HG02981 (cell line): ENCODE data around the gene DTX2.
"Not testable (repeated sequence)": the region's sequence is repeated elsewhere in the genome, so short reads cannot be mapped to it uniquely, and the experiment has no call there.

ENCODE experiments used
- ATAC-seq: cut with Tn5 transposase; IDR thresholded peaks from one replicate; pipeline ENCODE4 v1.9.1; 2021; ENCODE audit warnings: mild to moderate bottlenecking, moderate library complexity; ENCODE audit not compliant: unreplicated experiment

Gene DTX2

GRCh38 chr7:76511200-76511910 is 49.8 kb downstream of the DTX2 start:
- not testable (repeated sequence) for ATAC-seq

GRCh38 chr7:76511911-76512885 is 50.7 kb downstream of the DTX2 start:
- not testable (repeated sequence) for ATAC-seq

GRCh38 chr7:76512941-76513816 is 51.7 kb downstream of the DTX2 start:
- no peak for ATAC-seq

DNA sequence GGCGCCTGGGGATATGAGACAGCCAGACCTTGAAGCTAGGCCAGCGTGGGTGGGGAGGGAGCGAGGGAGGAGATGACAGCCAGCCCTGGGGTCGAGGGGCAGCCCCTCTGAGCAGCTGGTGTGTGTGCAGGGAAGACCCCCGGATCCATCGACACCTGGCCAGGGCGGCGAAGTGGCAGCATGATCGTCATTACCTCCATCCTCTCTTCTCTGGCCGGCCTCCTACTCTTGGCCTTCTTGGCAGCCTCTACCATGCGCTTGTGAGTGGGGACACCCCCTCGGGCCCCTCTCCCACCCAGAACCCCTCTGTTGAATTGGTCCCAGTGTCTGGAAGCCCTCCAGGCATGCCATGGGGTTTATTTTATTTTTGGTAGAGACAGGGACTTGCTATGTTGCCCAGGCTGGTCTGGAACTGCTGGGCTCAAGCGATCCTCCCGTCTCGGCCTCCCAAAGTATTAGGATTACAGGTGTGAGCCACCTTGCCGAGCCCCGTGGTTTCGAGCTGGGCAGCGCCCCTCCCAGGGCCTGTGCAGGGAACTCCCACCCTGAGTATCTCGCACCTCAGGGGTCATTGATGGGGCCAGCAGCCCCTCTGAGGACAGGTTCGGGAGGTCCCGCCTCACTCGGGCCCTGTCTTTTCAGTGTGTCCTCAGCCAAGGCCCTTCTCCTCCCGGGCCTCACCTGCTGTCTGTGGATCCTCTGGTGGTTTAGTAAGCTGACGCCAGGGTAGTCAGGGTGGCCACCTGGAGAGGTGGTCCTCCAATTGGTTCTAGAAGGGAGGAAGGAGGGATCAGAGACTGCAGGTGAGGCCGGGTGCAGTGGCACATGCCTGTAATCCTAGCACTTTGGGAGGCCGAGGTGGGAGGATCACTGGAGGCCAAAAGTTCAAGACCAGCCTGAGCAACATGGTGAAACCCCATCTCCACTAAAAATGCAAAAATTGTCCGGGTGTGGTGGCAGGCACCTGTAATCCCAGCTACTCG is 52.6 kb downstream of the DTX2 start:
- ATAC-seq: no peak

DNA sequence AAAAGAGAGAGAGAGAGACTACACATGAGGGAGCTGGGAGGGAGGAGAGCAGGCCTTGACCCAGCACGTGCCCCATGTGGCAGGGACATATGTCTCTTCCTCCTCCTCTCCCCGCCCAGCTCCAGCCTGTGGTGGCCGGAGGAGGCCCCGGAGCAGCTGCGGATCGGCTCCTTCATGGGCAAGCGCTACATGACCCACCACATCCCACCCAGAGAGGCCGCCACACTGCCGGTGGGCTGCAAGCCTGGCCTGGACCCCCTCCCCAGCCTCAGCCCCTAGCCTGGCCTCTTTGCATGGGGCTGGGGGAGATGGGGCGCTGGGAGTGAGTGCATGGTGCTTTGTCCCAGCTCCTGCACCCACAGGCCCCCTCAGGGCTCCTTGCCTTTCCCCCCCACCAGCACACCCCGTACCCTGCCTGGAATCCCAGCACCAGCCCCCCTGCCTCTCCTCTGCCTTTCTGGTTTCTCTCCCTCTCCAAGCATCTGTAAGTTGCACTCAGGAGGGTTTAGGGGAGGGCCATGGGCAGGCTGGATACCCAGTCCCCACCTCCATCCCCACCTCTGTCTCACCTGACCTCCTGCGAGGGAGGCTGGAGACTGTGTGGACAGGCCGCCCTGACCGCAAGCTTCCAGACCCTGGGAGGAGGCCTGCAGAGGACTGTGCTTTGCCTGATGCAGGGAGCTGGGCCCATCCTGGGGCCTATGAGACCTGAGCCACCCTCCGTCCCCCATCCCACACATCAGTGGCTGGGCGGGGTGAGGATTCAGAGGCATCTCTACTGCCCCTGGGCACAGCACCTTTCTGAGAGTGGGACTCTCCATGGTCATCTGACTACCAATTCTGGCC is 53.6 kb downstream of the DTX2 start:
- ATAC-seq: no peak

DNA sequence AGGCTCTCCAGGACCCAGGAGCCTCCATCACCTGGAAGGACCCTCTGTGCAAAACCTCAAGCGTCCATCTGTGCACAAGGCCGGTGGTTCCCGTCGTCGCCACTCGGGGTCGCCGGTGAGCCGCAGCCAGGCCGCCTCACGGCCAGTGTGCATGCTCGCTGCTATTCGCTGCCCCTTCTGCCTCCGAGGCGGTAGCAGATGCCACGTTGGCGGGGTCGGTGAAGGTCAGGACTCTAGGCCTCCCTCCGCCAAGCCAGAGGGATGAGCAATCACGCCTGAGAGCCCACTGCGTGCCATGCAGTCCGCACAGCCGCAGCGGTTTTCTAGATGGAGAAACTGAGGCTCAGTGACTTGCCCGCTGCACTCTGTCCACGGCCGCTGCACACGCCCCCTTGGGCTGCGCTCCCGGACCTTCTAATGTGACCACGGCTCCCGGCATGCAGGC is 54.5 kb downstream of the DTX2 start:
- no peak for ATAC-seq

GRCh38 chr7:76516932-76517331 is 55.4 kb downstream of the DTX2 start:
- not testable (repeated sequence) for ATAC-seq

GRCh38 chr7:76526183-76526582 is 64.7 kb downstream of the DTX2 start:
- not testable (repeated sequence) for ATAC-seq

DNA sequence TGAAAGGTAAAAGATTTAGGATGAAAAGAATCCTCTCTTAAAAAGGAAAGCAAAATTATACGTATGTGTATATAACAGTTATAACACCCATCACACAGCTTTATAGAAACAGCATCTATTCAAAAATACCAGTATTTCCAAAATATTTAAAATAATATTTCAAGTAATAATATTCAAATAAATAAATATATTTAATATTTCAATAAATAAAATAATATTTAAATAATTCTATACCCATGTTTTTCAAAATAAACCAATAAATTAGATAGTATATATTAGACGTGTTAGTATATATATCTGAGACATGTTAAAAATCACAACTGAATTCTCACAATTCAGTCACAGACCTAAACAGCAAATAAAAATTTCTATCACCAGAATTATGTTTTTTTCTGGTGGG is 70.1 kb downstream of the DTX2 start:
- ATAC-seq: not testable (repeated sequence)

- ATAC-seq: not testable (repeated sequence)
Measured at GRCh38 chr7:76543197-76543596, 81.7 kb downstream of the DTX2 start, which contains the start of gene SPDYE16. TSS of gene SPDYE16 (minus strand) at chr7:76543297. CDS start at chr7:76541459, 1,838 bp downstream.

DNA sequence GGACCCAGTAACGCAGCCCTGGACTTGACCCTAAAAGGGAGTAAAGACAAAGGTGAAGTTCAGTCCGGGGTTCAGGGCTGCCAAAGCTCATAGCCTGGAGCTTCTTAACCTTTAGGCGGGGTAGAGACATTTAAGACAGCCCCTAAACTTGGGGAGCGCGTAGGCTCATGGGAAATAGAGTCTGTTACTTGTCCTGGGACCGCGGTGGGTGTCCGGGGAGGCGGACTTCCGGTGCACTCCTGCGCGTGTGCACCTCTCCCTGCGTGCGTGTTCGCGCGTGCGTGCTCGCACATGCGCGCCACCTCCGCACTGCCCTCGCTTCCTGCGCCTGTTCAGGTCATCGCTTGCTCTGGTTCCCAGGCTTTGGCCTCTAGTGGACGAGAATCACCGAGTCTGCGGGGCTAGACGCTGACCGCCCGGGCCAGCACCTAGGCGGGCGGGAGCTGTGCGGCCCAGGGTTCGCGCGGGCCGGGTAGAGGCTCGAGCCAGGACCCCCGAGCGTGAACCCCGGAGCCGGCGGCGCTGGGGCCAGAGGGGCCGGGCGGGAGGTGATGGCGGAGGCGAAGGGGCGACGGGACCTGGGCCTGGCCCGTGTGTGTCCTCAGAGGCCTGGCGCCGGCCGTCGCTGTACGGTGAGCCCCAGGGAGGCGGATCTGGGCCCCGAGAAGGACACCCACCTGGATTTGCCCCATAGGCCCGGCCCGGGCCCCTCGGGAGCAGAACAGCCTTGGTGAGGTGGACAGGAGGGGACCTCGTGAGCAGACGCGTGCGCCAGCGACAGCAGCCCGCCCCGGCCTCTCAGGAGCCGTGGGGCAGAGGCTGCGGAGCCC is 87.7 kb downstream of the DTX2 start:
- peak; percentile 97 for ATAC-seq

DNA sequence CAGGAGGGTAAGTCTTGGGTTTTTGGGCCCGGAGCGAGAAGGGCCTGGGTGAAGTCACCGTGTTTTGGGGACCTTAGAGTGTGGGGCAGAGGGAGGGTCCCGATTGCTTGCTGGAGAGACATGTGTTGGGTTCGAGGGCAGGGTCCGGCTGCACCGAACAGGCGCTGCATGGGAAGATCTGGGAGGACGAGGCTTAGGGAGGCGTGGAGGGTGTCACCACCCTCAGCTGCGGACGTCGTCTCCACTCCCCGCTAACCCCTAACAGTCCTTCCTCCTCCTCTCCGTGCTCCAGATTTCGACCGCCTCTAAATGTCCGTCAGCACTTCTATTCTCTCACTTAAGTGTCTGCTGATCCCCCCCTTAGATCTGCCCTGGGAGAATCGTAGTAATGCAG is 88.3 kb downstream of the DTX2 start:
- ATAC-seq: not testable (repeated sequence)

DNA sequence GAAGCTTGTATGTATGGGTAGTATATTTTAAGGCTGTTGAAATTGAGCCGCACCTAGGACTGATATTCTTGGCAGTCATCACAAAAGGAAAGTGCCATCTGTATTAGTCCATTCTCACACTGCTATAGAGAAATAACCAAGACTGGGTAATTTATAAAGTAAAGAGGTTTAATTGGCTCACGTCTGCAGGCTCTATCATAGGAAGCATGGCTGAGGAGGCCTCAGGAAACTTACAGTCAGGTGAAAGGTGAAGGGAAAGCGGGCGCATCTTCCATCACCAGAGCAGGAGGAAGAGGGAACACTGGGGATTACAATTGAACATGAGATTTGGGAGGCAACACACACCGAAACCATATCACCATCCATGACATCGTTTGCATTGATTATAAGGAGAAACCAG is 90.5 kb downstream of the DTX2 start:
- ATAC-seq: not testable (repeated sequence)
